Neural crest cell (in vitro differentiated cells): ENCODE data around the gene HLF. TPM values are rescaled to one million over a fixed set of nuclear protein-coding genes. Genes with fewer than 3 reads are reported as not detected.

Experiments
- DNase-seq: peaks from one replicate; pipeline ENCODE4 v3.0.0; 2021; ENCODE audit warnings: low read depth, mixed read lengths, low spot score
- H3K27ac Mint-ChIP-seq: one replicate; pipeline ENCODE4 v1.8.0; 2021; ENCODE audit warnings: mild to moderate bottlenecking, mixed read lengths; ENCODE audit not compliant: unreplicated experiment
- H3K27me3 Mint-ChIP-seq: 2 replicates; pipeline ENCODE4 v1.8.0; 2021; ENCODE audit warnings: low read depth, mild to moderate bottlenecking, mixed read lengths
- H3K36me3 Mint-ChIP-seq: 2 replicates; pipeline ENCODE4 v1.8.0; 2021; ENCODE audit warnings: low read depth, mild to moderate bottlenecking, mixed read lengths
- H3K4me1 Mint-ChIP-seq: 2 replicates; pipeline ENCODE4 v1.8.0; 2021; ENCODE audit warnings: mixed read lengths
- H3K4me3 Mint-ChIP-seq: one replicate; pipeline ENCODE4 v1.8.0; 2021; ENCODE audit warnings: mild to moderate bottlenecking, mixed read lengths
- H3K9me3 Mint-ChIP-seq: 2 replicates; pipeline ENCODE4 v1.8.0; 2021; ENCODE audit warnings: mixed read lengths
- CTCF ChIP-seq: fragments of 200-600 bp; sonication (generic); conservative IDR thresholded peaks from 2 replicates; pipeline ENCODE4 v1.5.0; 2021; ENCODE audit warnings: antibody characterized with exemption, mild to moderate bottlenecking
- total RNA-seq: library from RNA; stranded (reverse); gene quantifications from 2 replicates; pipeline ENCODE4 v1.2.1, GENCODE V29; 2021

Gene HLF
- total RNA-seq, 1 donor from 2014 or later, result not detected

GRCh38 chr17:55285340-55286301, 20.9 kb downstream of the HLF start:
- Mint-ChIP-seq H3K36me3 (no peaks in the 10 kb centered on the region), H3K4me3 (no peak overlapping the region), H3K4me1 (no peaks in the 10 kb centered on the region), H3K9me3 (peaks cover 3% of the 10 kb centered on the region), H3K27ac (no peak overlapping the region), H3K27me3 (no peaks in the 10 kb centered on the region)
- no peak for TF ChIP-seq CTCF
- DNase-seq, result no peak

- H3K36me3 Mint-ChIP-seq, result no peaks in the 10 kb centered on the region
- no peak overlapping the region for H3K4me3 Mint-ChIP-seq
- no peak for DNase-seq
- TF ChIP-seq CTCF, result no peak
- no peak overlapping the region for H3K27ac Mint-ChIP-seq
- H3K9me3 Mint-ChIP-seq, result peaks cover 9% of the 10 kb centered on the region
- no peaks in the 10 kb centered on the region for H3K27me3 Mint-ChIP-seq
- no peaks in the 10 kb centered on the region for H3K4me1 Mint-ChIP-seq
Measured at GRCh38 chr17:55286681-55287589, 22.2 kb downstream of the HLF start.

GRCh38 chr17:55288356-55289105, 23.8 kb downstream of the HLF start:
- no peak for TF ChIP-seq CTCF
- DNase-seq, result no peak
- no peak overlapping the region for H3K4me3 Mint-ChIP-seq
- H3K9me3 Mint-ChIP-seq, result peaks cover 10% of the 10 kb centered on the region
- H3K4me1 Mint-ChIP-seq, result no peaks in the 10 kb centered on the region
- H3K27ac Mint-ChIP-seq, result no peak overlapping the region
- no peaks in the 10 kb centered on the region for H3K27me3 Mint-ChIP-seq
- no peaks in the 10 kb centered on the region for H3K36me3 Mint-ChIP-seq

GRCh38 chr17:55289106-55289446, 24.3 kb downstream of the HLF start:
- Mint-ChIP-seq H3K4me3 (no peak overlapping the region), H3K27ac (peak overlapping the region; percentile 71), H3K36me3 (no peaks in the 10 kb centered on the region), H3K9me3 (peaks cover 10% of the 10 kb centered on the region), H3K4me1 (no peaks in the 10 kb centered on the region), H3K27me3 (no peaks in the 10 kb centered on the region)
- no peak for TF ChIP-seq CTCF
- DNase-seq, result no peak

- no peak overlapping the region for H3K27ac Mint-ChIP-seq
- TF ChIP-seq CTCF, result no peak
- H3K4me1 Mint-ChIP-seq, result no peaks in the 10 kb centered on the region
- peaks cover 10% of the 10 kb centered on the region for H3K9me3 Mint-ChIP-seq
- DNase-seq, result no peak
- H3K36me3 Mint-ChIP-seq, result no peaks in the 10 kb centered on the region
- H3K27me3 Mint-ChIP-seq, result no peaks in the 10 kb centered on the region
- H3K4me3 Mint-ChIP-seq, result no peak overlapping the region
Measured at GRCh38 chr17:55289978-55290377, 25.2 kb downstream of the HLF start.
